Measurements from ENCODE around the gene DAP3.
"Not testable (repeated sequence)": the region's sequence is repeated elsewhere in the genome, so short reads cannot be mapped to it uniquely, and the experiment has no call there.

DNA sequence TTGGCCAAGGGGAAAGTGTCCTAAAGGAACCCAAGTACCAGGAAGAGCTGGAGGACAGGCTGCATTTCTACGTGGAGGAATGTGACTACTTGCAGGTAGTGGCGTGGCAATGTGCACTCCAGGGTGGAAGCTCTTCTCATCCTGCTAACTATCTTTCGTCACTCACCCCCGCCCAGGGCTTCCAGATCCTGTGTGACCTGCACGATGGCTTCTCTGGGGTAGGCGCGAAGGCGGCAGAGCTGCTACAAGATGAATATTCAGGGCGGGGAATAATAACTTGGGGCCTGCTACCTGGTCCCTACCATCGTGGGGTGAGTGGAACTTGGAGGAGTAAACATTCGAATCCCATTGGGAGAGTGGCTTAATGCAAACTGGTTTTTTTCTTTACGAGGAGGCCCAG is 58.7 kb downstream of the DAP3 start:
- not testable (repeated sequence) for TF ChIP-seq BHLHE40 (IDR thresholded peaks at IDR 0.05; ENCODE audit: borderline replicate concordance); SP1 (IDR thresholded peaks at IDR 0.05); TARDBP (IDR thresholded peaks at IDR 0.05); FOXA1 (IDR thresholded peaks at IDR 0.05); LEF1 (IDR thresholded peaks at IDR 0.05; ENCODE audit: borderline replicate concordance); SUZ12 (IDR thresholded peaks at IDR 0.05); ELF4 (IDR thresholded peaks at IDR 0.05); FOXM1 (IDR thresholded peaks at IDR 0.05; ENCODE audit: borderline replicate concordance); CTBP1 (IDR thresholded peaks at IDR 0.05; ENCODE audit: borderline replicate concordance)
- TF ChIP-seq, protein P1, sequence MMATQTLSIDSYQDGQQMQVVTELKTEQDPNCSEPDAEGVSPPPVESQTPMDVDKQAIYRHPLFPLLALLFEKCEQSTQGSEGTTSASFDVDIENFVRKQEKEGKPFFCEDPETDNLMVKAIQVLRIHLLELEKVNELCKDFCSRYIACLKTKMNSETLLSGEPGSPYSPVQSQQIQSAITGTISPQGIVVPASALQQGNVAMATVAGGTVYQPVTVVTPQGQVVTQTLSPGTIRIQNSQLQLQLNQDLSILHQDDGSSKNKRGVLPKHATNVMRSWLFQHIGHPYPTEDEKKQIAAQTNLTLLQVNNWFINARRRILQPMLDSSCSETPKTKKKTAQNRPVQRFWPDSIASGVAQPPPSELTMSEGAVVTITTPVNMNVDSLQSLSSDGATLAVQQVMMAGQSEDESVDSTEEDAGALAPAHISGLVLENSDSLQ (IDR thresholded peaks at IDR 0.05): not testable (repeated sequence)
